ENCODE measurements around the gene ABI3BP. TPM values are rescaled to one million over a fixed set of nuclear protein-coding genes. Genes with fewer than 3 reads are reported as not detected.

The ABI3BP gene
- total RNA-seq, 4 donors from 2014 or later, result 6.2 to 68.7 (median 18.8) TPM

DNA sequence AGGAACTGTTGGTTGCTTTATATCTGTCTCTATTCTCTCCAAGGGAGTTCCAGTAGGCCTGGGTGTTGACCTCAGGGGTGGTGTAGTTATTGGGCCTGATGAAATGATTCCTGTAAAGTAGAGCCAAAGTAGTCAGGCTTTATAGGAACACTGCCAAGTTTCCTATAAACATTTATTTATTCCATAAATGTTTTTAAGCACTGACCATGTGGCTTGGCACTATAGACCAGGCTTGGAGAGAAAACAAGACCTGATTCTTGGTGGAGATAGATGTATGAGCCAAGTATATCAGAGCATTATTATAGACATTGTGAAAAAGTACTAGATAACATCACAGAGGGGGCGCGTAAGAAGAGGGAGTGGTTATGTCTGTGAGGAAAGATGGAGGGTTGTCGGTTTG lies 218.0 kb downstream of the ABI3BP start:
- no peak overlapping the region for H3K4me3 ChIP-seq
- peaks cover 0 to 9% (median 0%) of the 10 kb centered on the region in 3 donors for H3K4me1 ChIP-seq
- DNase-seq, result no peak
- H3K36me3 ChIP-seq, result no peaks in the 10 kb centered on the region
- intact Hi-C loops (cut with DNase I), result no loop called here
- WGBS, 2 donors, result 69 to 87% methylated on average over 3 of the region's 3 CpGs
- TF ChIP-seq CTCF (IDR thresholded peaks at IDR 0.05) (no peak), POLR2A (IDR thresholded peaks at IDR 0.05) (no peak)
- H3K27ac ChIP-seq, result no peak overlapping the region
- H3K9me3 ChIP-seq, result no peaks in the 10 kb centered on the region
- H3K27me3 ChIP-seq, result no peaks in the 10 kb centered on the region

GRCh38 chr3:100769693-100770092 lies 223.5 kb downstream of the ABI3BP start:
- WGBS, 2 donors, result 87 to 89% methylated on average over 3 of the region's 3 CpGs
- Histone ChIP-seq H3K27me3 (no peaks in the 10 kb centered on the region), H3K36me3 (no peaks in the 10 kb centered on the region), H3K9me3 (no peaks in the 10 kb centered on the region), H3K27ac (no peak overlapping the region), H3K4me3 (no peak overlapping the region), H3K4me1 (peaks cover 0 to 7% (median 0%) of the 10 kb centered on the region in 3 donors)
- intact Hi-C loops (cut with DNase I), result no loop called here
- TF ChIP-seq CTCF (IDR thresholded peaks at IDR 0.05) (no peak), POLR2A (IDR thresholded peaks at IDR 0.05) (no peak)
- no peak for DNase-seq

DNA sequence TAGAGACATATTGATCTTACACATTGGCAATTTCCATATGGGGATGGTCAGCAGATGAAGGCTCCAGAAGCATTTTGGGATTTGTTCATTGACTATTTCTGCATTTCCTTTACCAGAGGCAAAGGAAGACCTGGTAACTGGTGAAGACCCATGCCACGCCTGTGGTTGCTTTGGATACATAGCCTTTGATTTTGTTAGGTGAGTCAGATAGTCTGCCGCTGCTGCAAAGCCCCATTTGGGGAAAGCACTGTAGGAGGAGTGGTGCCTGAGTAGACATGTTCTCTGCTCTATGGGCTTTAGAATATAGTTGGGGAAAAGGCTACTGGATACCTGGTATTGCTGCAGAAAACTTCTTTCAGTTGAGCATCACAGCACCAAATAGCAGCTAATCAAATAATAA lies 227.2 kb downstream of the ABI3BP start:
- Histone ChIP-seq H3K9me3 (no peaks in the 10 kb centered on the region), H3K4me1 (peaks cover 0 to 27% (median 5%) of the 10 kb centered on the region in 3 donors), H3K36me3 (no peaks in the 10 kb centered on the region), H3K27me3 (no peaks in the 10 kb centered on the region), H3K27ac (no peak overlapping the region), H3K4me3 (no peak overlapping the region)
- no peak for TF ChIP-seq CTCF (IDR thresholded peaks at IDR 0.05)
- WGBS, 2 donors, result 56% methylated on average over 2 of the region's 2 CpGs
- DNase-seq, result no peak
- intact Hi-C loops (cut with DNase I), result no loop called here

- intact Hi-C loops (cut with DNase I), result no loop called here
- WGBS, 2 donors, result 78 to 86% methylated on average over 3 of the region's 3 CpGs
Measured at GRCh38 chr3:100765437-100765975, 227.7 kb downstream of the ABI3BP start.

DNA sequence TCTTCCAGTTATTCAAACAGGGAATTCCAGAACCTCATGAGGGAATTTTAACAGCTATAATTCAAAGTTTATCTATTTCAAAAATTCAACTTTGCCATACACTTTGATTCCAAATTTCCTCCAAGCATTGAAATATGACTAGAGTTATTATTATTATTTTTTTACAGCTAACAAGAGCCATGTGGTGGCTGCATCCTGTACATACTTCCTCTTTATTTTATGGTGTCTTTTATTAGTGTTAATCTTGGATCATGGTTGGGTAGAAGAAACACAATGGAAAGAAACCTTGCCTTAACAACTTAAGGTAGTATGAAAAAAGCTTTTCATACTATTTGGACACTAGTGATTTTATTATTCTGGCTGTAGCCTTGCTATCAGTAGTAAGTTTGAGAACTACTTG lies 231.3 kb downstream of the ABI3BP start:
- no peak for DNase-seq
- no peaks in the 10 kb centered on the region for H3K27me3 ChIP-seq
- peaks cover 0 to 35% (median 5%) of the 10 kb centered on the region in 3 donors for H3K4me1 ChIP-seq
- no peak overlapping the region for H3K27ac ChIP-seq
- intact Hi-C loops (cut with DNase I), result no loop called here
- no peak overlapping the region for H3K4me3 ChIP-seq
- TF ChIP-seq POLR2A (IDR thresholded peaks at IDR 0.05) (no peak), CTCF (IDR thresholded peaks at IDR 0.05) (no peak)
- no peaks in the 10 kb centered on the region for H3K9me3 ChIP-seq
- H3K36me3 ChIP-seq, result no peaks in the 10 kb centered on the region

More at GRCh38 chr3:100765437-100765975, 227.7 kb downstream of the ABI3BP start:
- Histone ChIP-seq H3K36me3 (no peaks in the 10 kb centered on the region), H3K4me3 (no peak overlapping the region), H3K27ac (no peak overlapping the region), H3K4me1 (peaks cover 0 to 29% (median 5%) of the 10 kb centered on the region in 3 donors), H3K9me3 (no peaks in the 10 kb centered on the region), H3K27me3 (no peaks in the 10 kb centered on the region)
- TF ChIP-seq CTCF (IDR thresholded peaks at IDR 0.05) (no peak), POLR2A (IDR thresholded peaks at IDR 0.05) (no peak)
- DNase-seq, result no peak
